Measurements from ENCODE around the gene RTL5. TPM values are rescaled to one million over a fixed set of nuclear protein-coding genes. Genes with fewer than 3 reads are reported as not detected.

RTL5 gene
- total RNA-seq, 1 experiment from 2014 or later, result not detected

- POLR2A ChIA-PET, result no interaction called here
- H3K4me1 Mint-ChIP-seq (ENCODE audit: insufficient read depth, unreplicated experiment), result no peaks in the 10 kb centered on the region
- TF ChIP-seq CTCF (IDR thresholded peaks at IDR 0.05; ENCODE audit: unreplicated experiment), result no peak
- H3K36me3 Mint-ChIP-seq (ENCODE audit: insufficient read depth, unreplicated experiment), result no peaks in the 10 kb centered on the region
- intact Hi-C loops (cut with micrococcal nuclease), result no loop called here
- no peak for DNase-seq (ENCODE audit: unreplicated experiment)
- CTCF ChIA-PET, result no interaction called here
- no peaks in the 10 kb centered on the region for H3K9me3 Mint-ChIP-seq (ENCODE audit: unreplicated experiment)
- H3K27me3 Mint-ChIP-seq (ENCODE audit: insufficient read depth, unreplicated experiment), result peaks cover 89% of the 10 kb centered on the region
- no peak overlapping the region for H3K4me3 Mint-ChIP-seq (ENCODE audit: unreplicated experiment)
- H3K27ac Mint-ChIP-seq (ENCODE audit: low read depth, unreplicated experiment), result no peak overlapping the region
- BruUV-seq (replicated peaks), result no TSS peak
These were observed 48.4 kb downstream of the RTL5 start for GRCh38 chrX:72083291-72083690.

GRCh38 chrX:72081605-72082320 is 50.0 kb downstream of the RTL5 start:
- no peaks in the 10 kb centered on the region for H3K4me1 Mint-ChIP-seq (ENCODE audit: insufficient read depth, unreplicated experiment)
- ChIA-PET POLR2A (interaction anchor here (1.1 kb wide), 1 partner anchor 34 kb away, joined by 3 read pairs; no protein-coding TSS in a partner anchor), CTCF (no interaction called here)
- H3K36me3 Mint-ChIP-seq (ENCODE audit: insufficient read depth, unreplicated experiment), result no peaks in the 10 kb centered on the region
- H3K27ac Mint-ChIP-seq (ENCODE audit: low read depth, unreplicated experiment), result no peak overlapping the region
- no TSS peak for BruUV-seq (replicated peaks)
- no peak for DNase-seq (ENCODE audit: unreplicated experiment)
- intact Hi-C loops (cut with micrococcal nuclease), result no loop called here
- TF ChIP-seq CTCF (IDR thresholded peaks at IDR 0.05; ENCODE audit: unreplicated experiment), result no peak
- no peaks in the 10 kb centered on the region for H3K9me3 Mint-ChIP-seq (ENCODE audit: unreplicated experiment)
- H3K27me3 Mint-ChIP-seq (ENCODE audit: insufficient read depth, unreplicated experiment), result peaks cover 91% of the 10 kb centered on the region
- H3K4me3 Mint-ChIP-seq (ENCODE audit: unreplicated experiment), result no peak overlapping the region

- ChIA-PET POLR2A (no interaction called here), CTCF (no interaction called here)
- no peak for TF ChIP-seq CTCF (IDR thresholded peaks at IDR 0.05; ENCODE audit: unreplicated experiment)
- DNase-seq (ENCODE audit: unreplicated experiment), result no peak
- no peak overlapping the region for H3K27ac Mint-ChIP-seq (ENCODE audit: low read depth, unreplicated experiment)
- no peaks in the 10 kb centered on the region for H3K4me1 Mint-ChIP-seq (ENCODE audit: insufficient read depth, unreplicated experiment)
- H3K9me3 Mint-ChIP-seq (ENCODE audit: unreplicated experiment), result no peaks in the 10 kb centered on the region
- BruUV-seq (replicated peaks), result no TSS peak
- no peak overlapping the region for H3K4me3 Mint-ChIP-seq (ENCODE audit: unreplicated experiment)
- H3K36me3 Mint-ChIP-seq (ENCODE audit: insufficient read depth, unreplicated experiment), result no peaks in the 10 kb centered on the region
- intact Hi-C loops (cut with micrococcal nuclease), result no loop called here
- H3K27me3 Mint-ChIP-seq (ENCODE audit: insufficient read depth, unreplicated experiment), result peaks cover 93% of the 10 kb centered on the region
These were observed 50.9 kb downstream of the RTL5 start for GRCh38 chrX:72080800-72081199.

GRCh38 chrX:72080150-72080549 is 51.6 kb downstream of the RTL5 start:
- CTCF ChIA-PET, result no interaction called here
- TF ChIP-seq CTCF (IDR thresholded peaks at IDR 0.05; ENCODE audit: unreplicated experiment), result no peak

More at GRCh38 chrX:72080150-72080549, 51.6 kb downstream of the RTL5 start:
- Mint-ChIP-seq H3K4me1 (ENCODE audit: insufficient read depth, unreplicated experiment) (no peaks in the 10 kb centered on the region), H3K4me3 (ENCODE audit: unreplicated experiment) (no peak overlapping the region), H3K36me3 (ENCODE audit: insufficient read depth, unreplicated experiment) (no peaks in the 10 kb centered on the region), H3K27me3 (ENCODE audit: insufficient read depth, unreplicated experiment) (peaks cover 94% of the 10 kb centered on the region), H3K27ac (ENCODE audit: low read depth, unreplicated experiment) (no peak overlapping the region), H3K9me3 (ENCODE audit: unreplicated experiment) (no peaks in the 10 kb centered on the region)
- POLR2A ChIA-PET, result no interaction called here
- no peak for DNase-seq (ENCODE audit: unreplicated experiment)
- intact Hi-C loops (cut with micrococcal nuclease), result no loop called here
- no TSS peak for BruUV-seq (replicated peaks)
